HG02763 (cell line): ENCODE results near the gene ZNF385C.

ENCODE experiments used
- ATAC-seq: cut with Tn5 transposase; IDR thresholded peaks from one replicate; pipeline ENCODE4 v1.9.1; 2021; ENCODE audit warnings: mild to moderate bottlenecking, moderate library complexity; ENCODE audit not compliant: unreplicated experiment

Gene ZNF385C

DNA sequence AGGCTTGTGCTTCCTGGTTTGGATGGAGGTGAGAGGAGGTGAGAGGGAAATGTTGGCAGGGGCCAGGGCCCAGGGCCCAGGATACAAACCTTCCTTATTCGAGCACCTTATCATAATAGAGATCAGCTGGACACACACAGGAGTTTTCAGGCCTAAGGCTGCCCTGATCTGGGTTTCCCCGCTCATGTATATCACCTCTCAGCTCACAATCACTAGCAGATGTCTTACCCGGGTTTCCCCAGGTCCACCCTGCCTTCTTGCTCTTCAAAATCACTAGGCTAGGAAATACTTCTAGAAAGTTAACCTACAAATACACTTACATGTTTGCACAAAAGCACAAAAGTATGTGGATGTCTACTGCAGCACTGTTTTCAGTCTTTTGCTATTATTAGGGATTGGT is 28.6 kb upstream of the ZNF385C start:
- no peak for ATAC-seq

DNA sequence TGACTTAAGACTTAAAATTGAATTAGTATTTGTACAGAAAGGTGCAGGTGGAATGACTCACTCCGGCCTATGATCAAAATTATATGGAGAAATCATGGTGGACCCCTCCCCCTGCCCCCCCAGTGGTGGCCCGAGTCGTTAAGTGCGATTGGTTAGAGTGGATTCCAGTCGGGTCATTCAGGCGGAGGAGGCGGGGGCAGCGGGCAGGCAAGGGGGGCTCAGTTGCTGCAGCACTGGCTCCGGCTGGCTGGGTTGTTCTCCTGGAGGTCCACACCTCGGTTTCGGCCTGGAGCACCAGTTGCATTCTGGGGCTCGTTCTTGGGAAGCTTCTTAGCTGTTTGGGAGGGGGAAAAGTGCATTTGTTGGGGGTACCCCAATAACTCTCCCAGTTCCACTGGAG is 27.3 kb upstream of the ZNF385C start:
- no peak for ATAC-seq

DNA sequence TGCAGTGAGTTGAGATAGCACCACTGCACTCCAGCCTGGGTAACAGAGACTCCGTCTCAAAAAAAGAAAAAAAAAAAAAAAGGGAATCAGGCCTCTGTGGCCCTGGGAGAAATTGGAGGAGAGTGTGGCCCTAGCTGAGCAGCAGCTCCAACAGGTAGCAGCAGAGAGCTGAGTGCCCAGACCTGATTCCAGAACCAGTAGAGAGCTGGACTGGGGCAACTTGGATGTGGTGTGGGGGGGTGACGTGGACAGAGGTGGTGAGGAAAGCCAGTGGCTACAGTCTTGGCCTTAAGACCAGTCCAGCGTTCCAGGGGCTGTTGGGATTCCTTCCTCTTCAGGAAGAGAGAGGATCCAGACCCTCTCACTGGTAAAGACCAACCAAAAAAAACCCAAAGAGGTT is 26.0 kb upstream of the ZNF385C start:
- ATAC-seq = no peak

DNA sequence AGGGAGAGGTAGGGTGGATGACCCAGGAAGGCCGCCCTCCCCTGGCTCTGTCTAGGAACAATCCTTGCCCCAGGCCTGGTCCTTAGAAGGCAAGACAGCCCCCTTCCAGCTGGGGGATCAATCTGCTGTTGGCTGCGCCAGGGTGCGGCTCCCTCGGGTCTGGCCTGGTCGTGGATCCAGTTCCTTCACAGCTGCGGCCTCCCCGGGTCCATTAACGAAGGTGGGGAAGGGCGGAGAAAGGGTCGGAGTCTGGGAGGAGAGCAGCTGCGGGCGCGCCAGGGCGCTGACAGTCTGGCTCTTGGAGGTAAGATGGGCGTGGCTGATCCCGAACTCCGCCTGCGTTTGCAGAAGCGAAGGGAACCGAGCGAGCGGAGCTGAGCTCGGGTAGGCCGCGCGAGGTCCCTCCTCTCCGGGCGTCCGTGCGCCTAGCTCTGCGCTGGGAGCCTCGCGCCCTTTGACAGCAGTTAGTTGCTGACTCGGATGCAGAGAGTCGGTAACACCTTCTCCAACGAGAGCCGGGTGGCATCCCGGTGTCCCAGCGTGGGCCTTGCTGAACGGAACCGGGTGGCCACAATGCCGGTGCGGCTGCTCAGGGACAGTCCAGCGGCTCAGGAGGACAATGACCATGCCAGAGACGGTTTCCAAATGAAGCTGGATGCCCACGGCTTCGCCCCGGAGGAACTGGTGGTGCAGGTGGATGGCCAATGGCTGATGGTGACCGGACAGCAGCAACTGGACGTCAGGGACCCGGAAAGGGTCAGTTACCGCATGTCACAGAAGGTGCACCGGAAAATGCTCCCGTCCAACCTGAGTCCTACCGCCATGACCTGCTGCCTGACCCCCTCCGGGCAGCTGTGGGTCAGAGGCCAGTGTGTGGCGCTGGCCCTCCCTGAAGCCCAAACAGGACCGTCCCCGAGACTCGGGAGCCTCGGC is 24.4 kb upstream of the ZNF385C start, which contains the start of gene HSPB9:
Gene HSPB9, plus strand, starts transcription at position 434 of the 933 bp plus-strand sequence. Its CDS starts 47 bp downstream, at position 481.
- ATAC-seq = no peak

DNA sequence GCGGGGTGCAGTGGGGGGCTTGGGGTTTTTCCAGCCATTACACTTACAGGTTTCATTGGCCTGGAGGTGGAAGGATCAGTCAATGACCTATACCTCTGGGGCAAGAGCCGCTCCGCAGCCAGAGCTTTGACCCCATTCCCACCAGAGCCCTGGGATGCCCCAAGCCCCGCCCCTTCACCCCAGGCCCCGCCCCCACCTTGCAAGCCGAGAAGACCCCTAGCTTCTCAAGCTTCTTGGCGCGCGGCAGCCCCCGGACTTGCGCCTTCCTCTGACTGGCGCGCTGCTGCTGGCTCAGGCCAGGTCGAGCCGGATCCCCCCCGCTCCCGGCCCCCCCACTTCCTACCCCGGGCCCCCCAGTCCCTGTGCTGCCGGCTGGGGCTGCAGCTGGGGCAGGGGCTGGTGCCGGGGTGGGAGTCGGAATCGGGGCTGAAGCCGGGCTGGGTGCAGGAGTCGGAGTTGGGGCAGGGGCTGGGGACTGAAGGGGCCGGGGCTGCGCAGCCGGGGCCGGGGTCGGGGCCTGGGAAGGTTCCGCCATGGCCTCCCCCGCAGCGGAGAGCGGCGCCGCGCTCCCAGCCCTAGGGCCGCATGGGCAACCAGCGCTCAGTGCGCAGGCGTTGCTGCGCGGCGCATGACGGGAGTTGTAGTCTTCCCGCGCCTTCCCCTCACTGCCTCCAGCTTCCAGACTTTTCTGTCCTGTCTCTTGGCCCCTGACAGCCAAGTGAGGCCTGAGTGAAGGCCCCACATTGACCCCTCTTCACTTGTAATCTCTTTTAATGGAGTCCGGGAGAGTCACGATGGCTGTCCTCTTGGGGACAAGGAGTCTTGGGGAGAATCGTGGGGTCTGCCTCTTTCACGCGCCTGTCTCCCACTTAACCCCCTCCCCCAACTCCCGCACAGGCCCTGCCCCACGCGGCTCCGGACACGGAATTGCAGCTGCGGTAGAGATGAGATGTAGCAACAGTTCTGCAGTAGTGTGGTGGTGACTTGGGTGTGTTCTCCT is 22.8 kb upstream of the ZNF385C start, which contains the start of gene KAT2A:
Gene KAT2A, minus strand, starts transcription at position 598 of the 1,000 bp plus-strand sequence. Its CDS starts 63 bp downstream, at position 535.
- ATAC-seq = peak; percentile 70

DNA sequence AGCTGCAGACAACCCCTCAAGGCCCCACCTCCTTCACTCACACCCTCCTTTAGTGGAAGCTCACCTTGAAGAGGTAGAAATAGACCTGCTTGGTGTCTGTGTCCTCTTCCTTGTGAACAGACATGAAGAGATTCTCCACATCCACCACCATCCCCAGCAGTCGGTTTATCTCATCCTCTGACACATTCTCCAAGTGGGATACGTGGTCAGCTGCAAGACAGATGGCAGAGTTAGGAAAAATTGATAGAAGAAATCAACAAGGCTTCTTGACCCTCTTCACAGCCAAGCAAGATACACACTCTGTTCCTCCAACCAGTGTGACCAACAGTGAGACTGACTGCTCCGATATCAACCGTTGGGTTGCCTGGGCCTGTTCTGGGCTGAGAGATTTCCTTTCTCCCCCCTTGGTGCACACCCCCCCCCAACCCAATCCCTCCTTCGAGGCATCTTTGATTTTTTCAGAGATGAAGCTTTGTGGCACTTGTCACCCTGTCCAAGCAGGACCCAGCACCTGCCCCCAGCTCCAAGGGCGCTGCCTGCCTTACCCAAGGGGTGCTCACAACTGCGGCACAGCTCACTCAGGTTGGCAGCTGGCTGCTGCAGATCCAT is 22.0 kb upstream of the ZNF385C start:
- no peak for ATAC-seq

DNA sequence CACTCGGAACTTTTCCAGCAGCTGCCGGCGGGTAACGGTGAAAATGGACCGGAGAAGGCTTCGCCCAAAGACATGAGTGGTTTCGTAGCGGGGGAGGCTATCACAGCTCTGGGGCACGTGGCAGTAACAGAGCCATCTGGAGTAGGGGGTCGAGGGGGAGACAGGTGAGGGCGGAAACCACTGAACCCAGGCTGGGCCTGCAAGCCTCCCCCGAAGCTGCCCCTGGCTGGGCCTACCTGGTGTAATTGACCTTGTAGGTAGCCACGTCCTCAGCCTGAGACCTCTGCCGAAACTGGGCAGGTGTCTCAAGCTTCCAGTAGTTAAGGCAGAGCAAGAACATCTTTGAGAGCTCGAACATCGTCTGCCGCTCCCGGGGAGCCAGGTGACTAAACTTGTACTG is 21.0 kb upstream of the ZNF385C start:
- ATAC-seq = no peak

DNA sequence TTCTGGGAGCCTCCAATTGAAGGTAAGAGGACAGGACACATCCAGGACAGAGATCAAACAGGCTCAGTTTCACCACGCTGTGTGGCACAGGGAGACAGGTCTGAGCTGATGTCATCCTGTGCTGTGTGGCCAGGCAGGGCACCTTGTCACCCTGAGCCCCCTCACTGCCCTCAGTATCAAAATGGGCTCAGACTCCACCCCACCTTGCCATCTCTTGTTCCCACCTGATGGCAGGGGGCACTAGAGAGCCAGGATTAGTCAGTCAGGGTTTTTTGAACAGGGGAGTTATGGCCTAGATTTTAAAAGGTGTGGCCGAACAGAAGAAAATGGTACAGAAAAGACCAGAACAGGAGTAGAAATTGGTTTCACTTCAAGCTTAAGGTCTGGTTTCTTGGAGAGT is 20.3 kb upstream of the ZNF385C start:
- ATAC-seq = no peak

DNA sequence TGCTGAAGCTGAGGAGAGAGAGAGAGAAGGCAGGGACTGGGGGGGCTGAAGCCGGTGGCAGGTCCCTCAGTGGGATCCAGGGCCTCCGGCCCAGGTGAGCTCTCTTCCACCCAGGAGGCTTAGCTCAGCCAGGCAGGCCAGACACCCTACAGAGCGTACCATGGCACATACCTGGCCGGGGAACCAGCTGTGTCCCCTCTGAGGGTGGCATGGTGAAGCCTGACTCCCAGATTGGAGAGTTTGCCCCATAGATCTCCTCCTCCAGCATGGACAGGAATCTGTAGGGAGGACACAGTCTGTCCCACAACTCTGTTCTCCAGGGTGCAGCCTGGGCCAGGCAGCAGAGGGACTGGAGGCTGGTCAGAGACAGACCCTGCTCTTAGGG is 19.8 kb upstream of the ZNF385C start:
- ATAC-seq = no peak

DNA sequence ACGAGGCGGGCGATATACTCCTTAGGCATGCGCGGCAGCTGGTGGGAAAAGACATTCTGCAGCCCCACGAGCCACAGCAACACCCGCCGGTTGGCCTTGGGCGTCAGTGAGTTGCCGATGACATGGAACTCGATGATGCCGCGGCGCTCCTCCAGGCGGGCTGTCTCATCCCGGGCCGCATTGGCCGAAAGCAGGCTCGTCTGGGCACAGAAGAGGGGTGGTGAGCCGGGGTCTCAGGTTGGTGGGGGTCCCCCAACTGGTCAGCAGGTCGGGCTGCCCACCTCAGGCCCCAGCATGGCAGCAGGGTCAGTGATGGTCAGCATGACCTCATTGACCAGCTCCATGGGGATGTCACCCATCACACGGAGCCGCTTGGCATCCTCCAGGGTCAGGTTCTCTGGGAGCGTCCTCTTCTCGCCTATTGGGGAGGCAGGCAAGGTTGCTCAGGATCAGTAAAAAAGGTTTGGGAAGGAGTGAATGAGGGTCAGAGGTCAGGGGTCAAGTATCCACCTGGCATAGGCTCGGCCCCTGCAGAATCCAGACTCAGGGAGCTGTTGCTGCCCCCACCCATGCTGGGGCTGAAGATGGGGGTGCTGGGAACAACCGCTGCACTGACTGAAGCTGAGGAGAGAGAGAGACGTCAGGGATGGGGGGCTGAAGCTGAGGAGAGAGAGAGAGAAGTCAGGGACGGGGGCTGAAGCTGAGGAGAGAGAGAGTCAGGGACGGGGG is 19.3 kb upstream of the ZNF385C start:
- ATAC-seq = no peak

DNA sequence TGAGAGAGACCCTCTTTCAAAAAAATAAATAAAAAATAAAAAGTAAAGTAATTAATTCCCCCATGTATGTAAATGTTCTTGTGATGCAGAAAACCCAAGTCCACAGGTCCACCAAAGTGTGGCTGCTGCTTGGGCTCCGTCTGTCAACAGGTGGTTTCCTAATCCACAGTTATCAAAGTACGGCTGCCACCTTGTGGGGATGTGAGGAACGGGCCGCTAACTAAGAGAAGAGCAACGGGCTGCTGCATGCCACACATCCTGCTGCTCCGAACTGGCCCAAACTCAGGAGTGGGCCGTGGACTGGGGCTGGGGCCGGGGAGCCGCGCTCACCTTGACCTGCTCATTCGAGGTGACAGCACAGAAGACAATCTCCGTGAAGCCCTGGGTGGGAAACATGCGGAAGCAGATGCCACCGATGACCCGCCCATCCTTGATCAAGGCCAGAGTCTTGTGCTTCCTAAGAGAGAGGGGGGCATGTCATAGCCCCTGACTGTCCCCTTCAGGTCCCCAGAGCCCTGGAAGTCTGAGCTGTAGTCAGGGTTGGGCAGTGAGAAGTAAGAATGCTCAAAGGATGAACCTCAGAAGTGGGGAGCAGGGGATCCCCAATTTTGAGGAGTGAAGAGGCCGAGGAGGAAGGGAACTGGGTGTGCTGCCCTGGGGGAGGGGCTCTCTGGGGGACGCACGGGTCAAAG is 18.6 kb upstream of the ZNF385C start:
- no peak for ATAC-seq

DNA sequence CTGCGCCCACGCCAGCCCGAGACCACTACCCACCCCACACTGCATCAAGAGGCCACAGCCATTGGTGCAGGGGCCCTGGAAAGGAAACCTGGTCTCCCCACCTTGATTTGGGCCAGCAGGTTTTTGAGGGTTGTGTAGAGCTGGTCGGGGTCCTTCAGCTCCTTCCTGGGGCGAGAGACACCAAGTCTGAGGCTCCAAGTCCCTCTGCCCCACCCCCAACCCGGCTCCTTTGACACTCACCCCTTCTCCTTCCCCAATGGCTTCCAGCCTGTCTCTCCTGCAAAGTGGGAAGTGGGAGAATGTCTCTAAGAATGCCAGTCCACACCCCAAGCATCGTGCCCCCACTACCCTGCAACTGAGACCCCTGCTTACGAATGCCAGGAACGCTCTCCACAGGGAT is 15.8 kb upstream of the ZNF385C start:
- ATAC-seq = no peak

DNA sequence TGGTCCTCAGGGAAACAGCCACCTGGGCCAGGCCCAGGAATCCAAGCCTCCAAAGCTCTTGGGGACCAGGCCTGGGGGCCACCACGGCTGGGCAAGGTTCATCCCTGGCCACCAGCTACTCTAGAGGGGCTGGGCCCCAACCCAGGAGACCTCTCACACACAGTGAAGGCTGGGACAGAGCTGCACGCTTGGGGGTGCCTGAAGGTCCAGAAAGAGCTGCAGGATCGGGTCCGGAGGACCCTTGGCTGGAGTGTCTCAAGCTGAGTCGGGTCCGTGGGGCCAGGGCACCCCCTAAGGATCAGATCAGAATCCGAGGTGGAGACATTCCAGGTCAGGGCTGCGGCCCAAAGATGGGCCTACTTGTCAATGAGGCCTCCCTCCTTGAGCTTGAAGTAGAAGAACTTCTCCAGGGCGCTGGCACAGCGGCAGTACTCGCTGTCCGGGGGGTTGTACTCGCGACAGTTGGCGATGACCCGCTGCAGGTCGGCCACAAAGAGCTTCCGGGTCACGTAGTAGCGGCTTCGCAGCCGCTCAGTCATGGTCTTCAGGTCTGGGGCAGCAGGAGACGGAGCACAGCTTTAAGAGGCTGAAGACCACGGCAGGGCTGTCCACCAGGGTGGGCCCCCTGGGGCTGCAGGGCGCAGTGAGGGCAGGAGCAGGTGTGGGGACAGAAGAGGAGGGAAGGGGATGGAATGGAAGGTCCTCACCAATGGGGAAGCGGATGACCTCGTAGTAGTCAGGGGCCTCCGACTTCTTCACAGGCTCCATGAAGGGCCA is 15.2 kb upstream of the ZNF385C start:
- no peak for ATAC-seq

DNA sequence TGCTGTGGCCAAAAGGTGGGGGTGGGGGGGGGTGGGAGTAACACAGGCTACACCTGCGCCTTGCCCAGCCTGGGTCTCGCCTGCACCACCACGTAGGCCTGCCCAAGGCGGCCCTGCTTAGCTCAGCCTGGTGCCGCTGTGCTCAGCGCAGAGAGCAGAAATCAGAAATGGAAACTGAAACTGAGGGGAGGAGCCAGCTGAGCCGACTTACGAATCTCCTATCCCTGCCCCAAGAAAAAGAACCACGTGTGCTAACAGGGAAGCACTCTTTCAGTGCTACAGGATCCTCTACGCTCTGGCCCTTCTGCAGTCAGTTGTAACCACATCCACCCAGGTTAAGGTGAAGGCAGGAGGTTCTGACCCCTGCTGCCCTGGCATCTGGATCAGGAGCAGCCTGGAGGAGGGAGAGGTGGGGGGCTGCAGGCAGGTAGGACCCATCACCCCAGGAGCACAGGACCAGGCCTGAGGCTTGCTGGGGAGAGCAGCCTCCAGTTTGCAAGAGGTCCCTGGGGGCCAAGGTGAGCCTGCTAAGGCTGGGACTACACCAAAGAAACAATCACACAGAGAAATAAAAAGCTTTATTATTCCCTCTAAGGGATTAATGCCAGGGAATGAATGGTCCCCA is 14.4 kb upstream of the ZNF385C start, which contains the start of gene DHX58:
Gene DHX58, minus strand, starts transcription at position 163 of the 625 bp plus-strand sequence. CDS start 822 bp downstream, outside the sequence.
- ATAC-seq = peak; percentile 53

DNA sequence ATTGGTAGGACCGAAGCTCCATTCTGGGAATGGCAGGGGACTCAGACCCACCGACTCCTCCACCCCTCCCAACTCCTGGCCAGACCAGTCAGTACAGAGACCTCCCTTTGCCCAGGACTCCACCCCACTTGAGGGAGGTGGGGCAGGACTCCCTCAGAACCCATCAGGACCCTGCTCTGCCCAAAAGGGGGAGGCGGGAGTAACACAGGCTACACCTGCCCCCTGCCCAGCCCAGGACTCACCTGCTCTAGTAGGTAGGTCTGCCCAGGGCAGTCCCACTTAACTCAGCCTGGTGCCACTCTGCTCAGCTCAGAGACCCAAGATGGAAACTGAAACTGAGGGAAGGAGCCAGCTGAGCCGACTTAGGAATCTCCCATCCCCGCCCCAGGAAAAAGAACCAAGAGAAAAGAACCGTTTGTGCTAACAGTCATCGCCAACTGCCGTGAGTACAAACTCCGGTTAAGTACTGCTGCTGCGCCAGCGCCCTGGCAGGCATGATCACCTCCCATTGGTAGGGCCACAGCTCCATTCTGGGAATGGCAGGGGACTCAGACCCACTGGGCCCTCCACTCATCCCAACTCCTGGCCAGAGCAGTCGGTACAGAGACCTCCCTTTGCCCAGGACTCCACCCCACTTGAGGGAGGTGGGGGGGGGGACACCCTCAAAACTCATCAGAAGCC is 13.7 kb upstream of the ZNF385C start:
- ATAC-seq = peak; percentile 4

DNA sequence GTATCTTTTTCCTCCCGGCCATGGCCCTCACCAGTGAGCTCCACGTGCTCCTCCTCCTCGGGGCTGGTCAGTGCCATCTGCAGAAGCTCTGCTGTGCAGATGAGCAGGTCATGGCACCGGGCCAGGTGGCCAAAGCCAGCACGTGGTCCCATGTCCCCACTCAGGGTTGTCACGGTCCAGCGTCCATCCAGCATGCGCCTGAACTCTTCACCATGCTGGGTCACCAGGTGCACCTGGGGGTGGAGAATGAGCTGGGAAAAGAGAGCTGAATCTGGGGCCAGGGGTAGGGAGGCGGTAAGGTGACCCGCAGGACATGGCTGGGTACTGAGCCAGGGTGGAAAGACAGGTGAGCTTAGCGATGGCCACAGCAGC is 13.0 kb upstream of the ZNF385C start:
- no peak for ATAC-seq

DNA sequence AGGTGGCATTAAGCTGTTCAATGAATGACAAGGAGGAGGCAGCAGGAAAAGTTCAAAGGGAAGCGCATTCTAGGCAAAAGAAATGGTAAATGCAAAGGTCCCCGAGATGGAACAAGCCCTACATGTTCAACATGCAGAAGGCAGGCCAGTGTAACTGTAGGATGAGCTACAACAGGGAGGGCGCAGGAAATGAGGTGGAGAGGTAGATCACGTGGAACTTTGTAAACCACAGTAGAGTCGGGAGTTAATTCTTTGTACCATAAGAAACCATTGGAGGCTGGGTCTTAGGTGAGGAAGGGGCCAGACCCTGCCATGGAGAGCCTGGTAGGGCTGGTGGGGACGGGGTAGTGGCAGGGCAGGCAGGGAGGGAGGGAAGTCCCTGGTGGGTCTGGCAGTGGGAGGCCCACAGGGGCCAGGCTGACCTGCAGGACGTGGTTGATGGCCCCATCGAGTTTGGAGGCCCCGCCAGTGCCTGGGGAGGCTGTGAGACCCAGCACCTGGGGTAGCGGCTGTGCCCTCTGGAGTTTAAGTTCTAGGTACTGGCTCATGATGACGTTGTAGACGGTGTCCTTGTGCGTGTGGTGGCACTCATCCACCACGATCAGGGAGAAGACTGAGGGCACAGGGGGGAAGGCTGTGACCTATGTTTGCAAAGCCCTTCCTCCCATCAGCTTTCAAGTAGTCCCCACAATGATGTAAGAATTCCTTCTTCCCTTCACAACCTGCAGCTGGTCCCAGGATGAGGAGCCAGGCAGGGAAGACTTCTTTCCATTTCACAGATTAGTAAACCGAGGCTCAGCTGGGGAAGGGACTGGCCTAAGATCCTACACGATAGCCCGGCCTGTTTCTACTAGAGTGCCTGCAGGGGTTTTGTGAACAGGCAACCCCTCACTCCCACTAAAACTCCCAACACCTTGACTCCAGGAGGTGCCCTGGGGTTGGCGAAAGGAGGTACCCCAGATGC is 12.3 kb upstream of the ZNF385C start:
- ATAC-seq = no peak
